HuH-7 (cell line): ENCODE measurements around the gene TGFBR2.

Experiments used
- DNase-seq: peaks from one replicate; pipeline ENCODE4 v3.0.0; 2011; ENCODE audit warnings: low spot score

Gene TGFBR2

DNA sequence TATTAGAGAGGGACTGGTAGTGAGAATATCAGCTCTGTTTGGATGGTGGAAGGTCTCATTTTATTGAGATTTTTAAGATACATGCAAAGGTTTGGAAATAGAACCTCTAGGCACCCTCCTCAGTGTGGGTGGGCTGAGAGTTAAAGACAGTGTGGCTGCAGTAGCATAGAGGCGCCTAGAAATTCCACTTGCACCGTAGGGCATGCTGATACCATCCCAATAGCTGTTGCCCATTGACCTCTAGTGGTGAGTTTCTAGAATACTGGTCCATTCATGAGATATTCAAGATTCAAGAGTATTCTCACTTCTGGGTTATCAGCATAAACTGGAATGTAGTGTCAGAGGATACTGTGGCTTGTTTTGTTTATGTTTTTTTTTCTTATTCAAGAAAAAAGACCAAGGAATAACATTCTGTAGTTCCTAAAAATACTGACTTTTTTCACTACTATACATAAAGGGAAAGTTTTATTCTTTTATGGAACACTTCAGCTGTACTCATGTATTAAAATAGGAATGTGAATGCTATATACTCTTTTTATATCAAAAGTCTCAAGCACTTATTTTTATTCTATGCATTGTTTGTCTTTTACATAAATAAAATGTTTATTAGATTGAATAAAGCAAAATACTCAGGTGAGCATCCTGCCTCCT lies 87.2 kb downstream of the TGFBR2 start:
- peak; percentile 72 for DNase-seq

DNA sequence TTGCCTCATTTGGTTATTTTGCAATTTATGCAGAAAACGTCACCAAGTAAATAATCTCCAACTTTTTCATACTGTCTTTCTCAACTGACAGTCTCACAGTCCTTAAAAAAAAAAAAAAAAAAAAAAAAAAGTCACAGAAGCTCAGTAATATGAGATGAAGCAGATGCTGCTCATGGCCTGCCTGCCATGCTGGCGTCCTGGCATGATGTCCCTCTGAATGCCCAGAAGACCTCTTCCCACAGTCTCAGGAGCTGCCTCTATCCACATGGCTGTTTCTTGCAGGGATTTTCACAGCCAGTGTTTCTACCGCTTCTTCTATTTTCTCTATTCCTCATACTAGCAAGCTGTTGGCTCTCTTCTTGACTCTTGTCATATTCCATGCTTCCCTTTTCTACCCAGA lies 87.7 kb downstream of the TGFBR2 start:
- DNase-seq: no peak

DNA sequence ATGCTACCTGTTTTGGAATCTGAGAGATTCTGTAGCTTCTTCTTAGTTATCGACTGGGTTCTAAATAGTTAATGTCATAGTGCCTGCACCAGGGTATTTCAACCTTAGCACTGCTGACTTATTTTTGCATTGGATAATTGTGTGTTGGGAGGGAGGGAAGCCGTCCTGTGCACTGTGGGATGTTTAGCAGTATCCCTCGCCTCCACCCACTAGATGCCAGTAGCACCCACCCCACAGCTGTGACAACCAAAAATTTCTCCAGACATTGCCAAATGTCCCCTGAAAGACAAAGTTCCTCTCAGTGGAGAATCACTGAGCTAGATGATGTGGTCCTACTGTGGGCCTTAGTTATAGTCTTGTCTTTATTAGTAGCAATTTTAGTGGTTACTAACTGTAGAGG lies 88.3 kb downstream of the TGFBR2 start:
- DNase-seq: no peak

DNA sequence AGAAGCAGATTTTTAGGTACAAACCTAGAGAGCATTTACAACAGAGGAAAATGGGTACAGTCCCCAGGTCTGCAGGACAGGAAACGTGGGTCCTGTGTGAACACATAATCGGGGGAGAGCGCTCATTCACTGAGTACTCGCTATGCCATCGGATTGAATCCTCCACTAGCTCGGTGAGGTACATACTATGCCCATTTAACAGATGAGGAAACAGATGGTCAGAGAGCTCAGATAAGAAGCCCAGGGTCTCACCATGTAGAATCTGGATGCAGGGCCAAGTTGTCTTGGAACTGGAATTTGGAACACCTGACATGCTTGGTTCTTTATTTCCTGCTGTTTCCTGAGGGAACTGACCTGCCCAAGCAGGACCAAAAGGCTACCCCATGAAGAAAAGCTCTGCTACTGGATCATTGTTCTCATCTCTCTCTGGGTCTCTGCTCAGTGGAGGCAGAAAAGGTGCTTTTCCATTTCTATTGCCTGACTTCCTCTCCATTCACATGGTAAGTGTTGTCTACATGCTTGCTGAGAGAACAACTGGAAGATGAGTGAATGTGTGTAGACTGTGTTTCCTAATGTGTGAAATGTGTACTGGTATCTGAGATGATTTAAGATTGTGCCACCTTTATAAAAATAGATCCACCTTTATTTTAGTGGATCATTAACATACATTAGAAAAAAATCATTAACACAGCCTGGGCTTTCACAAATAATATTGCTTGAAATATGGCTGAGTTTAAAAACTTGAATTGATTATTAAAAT lies 89.1 kb downstream of the TGFBR2 start:
- DNase-seq: no peak

DNA sequence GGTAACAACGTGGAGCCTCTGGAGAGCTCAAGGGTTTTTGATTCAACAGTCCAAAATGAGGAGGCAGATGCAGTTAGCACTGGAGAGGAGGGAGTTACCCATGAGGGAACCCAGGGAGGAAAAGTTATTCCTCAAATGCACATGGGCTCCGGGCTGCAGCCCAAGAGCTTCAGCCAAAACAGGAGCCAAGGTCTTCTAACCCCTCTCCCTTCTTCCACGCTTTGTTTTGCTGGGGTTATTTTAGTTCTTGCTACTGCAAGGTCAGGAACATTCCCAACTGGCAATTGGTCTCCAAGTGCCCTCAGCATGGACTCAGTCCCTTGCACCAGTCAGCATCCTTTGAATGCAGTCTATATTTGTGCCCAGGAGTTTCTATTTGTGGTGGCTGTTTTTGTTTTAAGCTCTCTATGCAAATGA lies 90.0 kb downstream of the TGFBR2 start:
- DNase-seq: no peak

DNA sequence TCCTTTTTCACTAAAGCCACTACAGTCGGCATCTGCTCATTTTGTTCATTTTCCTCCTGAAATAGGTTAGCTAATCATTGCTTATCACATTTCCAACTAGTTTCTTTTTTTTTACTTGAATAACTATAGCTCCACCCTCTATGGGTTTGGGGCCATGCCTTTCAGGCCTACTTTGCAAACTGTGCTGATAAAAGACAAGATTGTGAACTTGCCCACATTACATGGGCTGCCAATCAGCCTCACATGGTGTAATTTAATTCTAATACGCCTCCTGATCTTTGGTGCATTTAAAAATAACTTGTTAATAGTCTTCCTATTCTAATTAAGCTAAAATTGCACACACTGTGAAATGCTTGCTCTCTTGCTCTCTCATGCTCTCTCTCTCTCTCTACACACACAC lies 90.5 kb downstream of the TGFBR2 start:
- no peak for DNase-seq

DNA sequence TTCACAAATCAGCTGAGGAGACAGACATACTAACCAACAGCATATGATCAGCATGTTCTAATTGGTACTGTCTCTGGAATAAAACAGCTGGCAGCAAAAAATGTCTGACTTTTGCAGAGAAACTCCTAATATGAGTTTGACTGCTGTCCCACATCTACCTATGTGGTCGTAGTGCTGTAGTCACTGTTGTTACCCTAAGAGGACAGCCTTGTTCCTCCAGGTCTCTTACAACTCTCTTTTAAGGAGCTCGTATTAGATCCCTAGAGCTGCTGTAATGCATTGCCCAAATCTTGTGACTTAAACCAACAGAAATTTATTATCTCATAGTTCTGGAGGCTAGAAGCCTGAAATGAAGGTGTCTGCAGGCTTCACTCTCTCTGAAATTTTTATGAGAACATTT lies 92.1 kb downstream of the TGFBR2 start:
- no peak for DNase-seq

DNA sequence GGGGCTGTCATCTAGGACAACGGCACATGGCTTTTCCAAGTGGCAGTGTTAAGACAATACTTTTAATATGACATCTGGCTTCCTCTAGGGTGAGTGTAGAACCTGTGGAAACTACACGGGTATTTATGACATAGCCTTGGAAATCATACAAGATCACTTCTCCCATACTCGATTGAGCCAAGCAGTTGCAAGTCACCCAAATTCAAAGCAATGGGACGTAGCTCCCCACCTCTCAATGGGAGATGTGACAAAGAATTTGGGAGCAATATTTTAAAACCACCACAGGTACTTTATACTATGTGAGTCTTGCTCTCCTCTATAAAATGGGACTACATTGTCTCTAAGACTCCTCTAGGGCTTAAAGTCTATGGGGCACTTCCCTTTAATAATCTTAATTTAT lies 93.5 kb downstream of the TGFBR2 start:
- DNase-seq: no peak

DNA sequence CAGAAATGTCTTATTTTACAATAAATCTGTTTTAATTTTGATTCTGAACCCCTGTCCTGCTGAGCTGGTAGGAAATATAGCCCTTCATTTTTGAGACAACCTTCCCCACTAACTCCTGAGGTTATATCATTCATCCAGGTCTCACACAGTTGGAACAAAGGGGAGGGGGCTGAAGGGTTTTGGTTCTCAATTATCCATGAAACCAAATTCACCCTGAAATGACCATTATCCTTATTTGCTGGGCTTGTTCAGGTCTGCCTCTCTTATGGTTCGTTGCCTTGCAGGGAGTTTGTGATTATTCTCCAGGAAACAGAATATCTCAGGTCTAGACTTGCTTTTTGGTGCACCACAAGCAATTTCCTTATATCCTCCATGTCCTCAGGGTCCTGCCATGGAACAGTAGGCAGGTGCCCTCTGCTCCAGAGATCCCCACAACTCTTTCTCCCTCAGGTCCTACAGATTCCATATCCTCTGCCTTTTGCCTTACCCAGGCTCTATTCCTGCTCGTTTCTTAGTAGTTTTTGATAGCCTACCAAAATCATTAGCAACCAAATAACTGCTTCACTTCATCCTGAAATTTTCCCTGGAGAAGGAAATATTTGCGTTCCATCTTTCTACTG lies 94.4 kb downstream of the TGFBR2 start:
- no peak for DNase-seq

DNA sequence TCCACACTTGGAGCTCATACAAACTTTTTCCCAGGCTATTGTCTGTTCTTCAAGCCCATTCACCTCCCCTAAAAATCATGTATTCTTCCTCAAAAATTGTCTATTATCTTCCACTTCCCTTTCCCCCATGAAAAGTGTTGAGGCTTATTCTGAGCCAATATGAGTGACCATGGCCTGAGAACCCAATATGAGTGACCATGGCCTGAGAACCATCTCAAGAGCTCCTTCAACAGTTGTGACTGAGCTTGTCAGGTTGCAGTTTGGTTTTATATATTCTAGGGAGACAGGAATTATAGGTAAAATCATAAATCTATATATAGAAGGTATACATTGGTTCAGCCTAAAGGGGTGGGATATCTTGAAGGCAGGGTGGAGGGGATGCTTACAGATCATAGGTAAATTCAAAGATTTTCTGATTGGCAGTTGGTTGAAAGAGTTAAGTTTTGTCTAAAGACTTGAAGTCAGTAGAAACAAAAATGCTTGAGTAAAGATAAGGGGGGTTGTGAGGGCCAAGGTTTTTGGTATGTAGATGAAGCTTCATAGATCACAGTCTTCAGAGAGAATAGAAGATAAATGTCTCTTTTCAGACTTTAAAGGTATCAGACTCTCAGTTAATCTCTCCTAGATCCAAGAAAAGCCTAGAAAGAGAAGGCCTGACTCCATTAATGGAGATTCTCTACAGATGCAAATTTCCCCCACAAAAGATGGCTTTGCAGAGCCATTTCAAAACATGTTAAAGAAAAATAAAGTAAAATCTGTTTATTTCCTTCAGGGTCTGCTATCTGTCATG lies 95.8 kb downstream of the TGFBR2 start:
- DNase-seq: no peak

DNA sequence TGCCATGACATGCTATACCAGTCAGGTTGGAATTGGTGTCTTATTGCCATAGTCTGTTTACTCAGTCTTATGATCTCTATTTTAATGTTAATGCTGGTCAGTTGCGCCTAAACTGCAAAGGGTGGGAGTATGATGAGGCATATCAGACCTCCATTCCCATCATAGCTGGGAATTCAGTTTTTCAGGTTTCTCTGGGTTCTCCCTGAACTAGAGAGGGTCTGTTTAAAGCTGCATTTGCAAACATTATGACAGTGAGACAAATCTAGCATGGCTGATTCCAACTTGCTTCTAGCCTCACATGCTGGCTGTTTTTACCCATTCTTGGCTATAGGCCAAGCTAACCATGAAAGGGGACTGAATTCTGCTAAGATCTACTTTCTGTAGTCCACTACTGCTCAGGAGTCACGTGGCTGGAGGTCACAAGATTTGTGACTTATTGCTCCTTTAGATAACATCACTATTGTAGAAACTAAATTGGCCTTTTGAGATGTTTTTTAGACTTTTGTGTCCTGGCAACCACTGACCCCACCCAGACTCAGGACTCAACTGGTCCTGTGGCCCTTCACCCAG lies 96.5 kb downstream of the TGFBR2 start:
- DNase-seq: no peak

DNA sequence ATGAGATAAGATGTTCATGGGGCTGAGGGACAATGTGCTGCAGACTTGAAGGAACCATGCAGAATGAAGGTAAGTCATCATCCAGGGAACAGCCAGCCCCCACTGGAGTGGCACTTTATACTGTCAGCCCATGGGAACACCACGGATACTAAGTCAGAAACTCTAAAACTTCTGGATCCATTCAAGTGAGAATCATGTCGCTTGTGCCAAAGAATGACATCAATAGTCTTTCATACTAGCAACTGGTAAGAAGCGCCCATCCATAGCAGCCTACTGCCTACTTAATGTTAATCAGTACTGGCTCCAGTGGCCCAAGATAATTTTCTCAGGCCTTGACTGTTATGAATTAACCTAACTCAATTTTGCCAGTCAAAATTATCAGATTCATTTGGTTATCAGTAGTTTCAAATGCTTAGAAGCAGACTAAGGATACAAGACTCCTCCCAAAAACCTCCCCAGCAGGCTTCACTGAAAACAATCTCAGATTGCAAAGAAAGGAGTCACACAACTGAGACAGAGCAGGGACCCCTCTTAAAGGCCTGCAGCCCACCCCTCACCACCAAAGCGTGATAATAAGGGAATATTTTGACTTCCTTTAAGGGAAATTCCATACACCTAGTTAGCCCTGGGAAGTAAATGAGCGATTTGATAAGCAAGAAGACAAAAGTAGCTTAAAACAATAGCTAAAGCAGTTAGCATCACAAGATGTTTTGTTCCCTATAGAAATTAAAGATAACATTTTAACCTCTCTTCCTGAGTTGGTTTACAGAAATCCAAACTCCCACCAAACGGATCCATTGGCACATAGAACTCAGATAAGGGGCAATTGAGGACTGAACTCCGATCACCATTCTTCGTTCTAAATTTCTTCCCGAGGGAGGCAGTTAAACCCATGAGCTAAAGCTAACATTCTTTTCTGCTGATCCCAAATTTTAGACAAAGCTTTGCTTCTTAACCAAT lies 98.8 kb downstream of the TGFBR2 start:
- no peak for DNase-seq

DNA sequence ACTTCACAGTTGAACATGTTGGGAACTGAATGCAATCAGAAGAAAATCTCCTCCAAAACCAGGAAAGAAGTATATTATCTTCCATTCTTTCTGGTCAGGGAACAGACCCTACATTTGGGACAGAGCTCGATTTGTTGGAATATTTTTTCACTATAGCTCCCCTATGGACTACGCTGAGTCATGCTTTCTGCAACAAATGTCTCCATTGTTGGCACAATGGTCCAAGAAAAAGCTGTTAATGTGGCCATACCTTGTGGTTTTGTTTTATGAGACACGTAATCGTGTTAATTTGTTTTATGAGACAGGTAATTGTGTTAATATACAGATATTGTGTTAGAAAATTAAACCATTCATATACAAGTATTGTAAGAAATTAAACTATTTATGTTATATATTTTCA lies 101.4 kb downstream of the TGFBR2 start:
- DNase-seq: no peak

DNA sequence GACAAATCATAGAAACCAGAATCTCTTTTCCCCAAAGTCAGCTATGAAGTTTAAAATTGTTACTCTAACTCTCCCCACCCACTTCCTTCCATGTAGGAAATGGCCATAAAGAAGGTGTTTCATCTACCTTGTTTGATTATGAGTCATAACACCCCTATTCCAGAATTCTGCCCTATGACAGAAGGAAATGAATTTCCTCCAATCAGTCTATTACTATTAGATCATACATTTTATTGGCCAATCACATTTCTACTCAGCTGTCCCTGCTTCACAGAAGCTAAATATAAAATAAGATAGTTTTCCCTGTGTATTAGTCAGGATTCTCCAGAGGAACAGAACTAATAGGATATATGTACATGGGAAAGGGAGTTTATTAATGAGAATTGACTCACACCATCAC lies 102.1 kb downstream of the TGFBR2 start:
- no peak for DNase-seq

DNA sequence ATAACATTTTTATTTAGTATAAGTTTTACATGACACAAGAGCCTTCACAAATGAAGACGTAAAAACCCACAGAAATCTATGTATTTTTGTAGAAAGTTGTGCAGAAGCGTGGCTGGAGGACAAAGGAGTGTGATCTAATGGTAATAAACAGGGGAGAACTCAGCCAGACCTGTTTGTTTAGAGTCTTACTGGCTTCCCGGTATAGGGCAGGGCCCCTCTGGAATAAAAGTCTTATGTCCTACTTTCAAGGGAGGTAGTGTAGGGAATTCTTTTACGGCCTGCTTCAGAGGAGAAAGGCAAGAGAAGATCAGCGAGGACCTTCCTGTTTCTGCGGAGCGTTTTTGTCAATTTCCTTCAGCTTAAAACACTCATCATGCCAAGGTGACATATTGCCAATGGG lies 103.6 kb downstream of the TGFBR2 start:
- DNase-seq: peak; percentile 24

DNA sequence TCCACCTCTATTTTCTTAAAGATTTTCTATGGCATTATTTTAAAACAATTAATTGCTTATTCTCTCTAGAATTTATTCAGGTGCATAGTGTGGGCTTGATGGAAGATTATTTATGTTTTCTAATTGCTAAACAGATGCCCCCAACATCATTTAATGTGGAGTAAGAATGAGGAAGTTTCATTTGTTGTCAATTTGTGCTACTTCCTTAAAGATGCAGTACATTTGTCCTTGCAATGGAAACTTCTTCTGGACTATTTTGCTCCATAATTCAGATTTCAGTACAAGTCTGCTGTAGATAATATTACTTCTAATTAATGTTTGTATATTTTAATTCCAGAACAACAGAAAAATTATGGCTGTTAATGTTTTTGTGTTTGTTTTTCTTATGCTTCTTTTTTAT lies 104.8 kb downstream of the TGFBR2 start:
- DNase-seq: no peak

DNA sequence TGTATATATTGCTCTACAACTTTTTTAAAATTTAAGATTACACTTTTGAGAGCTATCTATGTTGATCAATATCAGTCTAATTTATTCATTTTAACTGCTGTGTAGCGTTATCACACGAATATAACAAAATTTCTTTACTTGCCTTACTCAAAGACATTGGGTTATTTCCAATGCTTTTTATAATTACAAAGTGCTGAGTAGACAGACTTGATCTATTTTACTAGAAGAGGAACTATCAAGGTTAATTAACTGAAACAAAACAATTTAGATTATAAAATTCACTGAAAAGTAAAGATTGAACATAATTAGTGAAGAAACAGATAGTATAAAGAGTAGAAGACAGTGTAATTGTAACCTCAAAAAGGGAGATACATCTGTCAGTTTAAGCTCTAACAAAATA lies 105.5 kb downstream of the TGFBR2 start:
- DNase-seq: no peak

DNA sequence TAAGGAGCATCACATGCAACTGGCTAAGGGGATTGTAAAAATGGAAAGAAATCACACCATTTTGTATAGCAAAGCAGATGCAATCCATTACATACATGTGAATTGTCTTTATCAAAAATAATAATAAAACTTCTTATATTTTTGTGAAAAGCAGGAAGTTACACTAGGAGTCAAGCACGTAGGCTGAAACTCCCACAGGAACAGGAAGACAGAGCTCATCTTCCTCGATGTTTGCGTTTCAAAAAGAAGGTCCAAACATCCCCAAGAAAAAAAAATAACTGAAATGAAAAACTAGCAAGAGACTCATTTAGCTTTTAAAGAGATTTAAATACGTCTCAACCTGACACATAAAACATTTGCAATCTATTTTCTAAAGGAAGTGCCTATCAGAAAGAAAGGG lies 106.6 kb downstream of the TGFBR2 start:
- DNase-seq: no peak

DNA sequence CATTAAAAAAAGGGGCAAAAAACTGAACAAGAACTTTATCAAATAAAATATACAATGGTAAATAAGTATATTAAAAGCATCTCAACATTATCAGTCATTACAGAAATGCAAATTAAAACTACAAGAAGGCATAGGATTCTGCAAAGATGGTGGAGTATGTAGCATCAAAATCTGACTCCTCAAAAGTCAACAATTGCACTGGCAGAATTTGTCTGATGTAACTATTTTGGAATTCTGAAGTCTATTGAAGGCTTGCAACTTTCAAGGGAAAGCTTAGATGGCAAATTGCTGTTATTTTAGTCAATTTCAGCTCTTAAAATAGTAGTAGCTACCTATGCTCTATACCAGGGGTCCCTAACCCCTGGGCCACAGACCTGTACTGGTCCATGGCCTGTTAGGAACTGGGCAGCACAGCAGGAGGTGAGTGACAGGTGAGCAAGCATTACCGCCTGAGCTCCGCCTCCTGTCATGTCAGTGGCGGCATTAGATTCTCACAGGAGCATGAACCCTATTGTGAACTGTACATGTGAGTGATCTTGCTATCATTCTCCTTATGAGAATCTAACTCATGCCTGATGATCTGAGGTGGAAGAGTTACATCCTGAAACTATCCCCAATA lies 107.6 kb downstream of the TGFBR2 start:
- DNase-seq: no peak

DNA sequence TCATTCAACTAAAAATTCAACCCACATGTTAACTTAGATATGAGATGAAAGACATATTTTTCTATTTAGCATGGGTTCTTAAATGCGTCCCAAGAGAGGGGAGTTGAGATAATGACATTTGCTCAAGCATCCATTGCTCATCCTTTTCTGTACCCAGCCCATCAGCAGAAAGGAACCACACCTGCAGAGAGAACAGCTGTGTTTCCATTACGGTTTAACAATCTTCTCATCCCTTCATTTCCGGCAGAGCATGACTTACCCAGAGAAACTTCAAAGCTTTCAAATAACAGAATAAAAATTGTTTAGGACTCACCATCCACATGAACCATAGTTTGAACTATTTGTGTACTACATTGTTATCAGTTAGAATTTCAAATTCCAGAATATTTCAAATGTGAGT lies 113.1 kb downstream of the TGFBR2 start:
- no peak for DNase-seq
